ENCODE measurements around the gene KAT5. TPM values are rescaled to one million over a fixed set of nuclear protein-coding genes. Genes with fewer than 3 reads are reported as not detected.

KAT5 gene
- total RNA-seq, result 23.8 and 33.6 TPM in 2 replicates

GRCh38 chr11:65711785-65712632, at the start of gene KAT5:
Gene KAT5, plus strand, starts transcription at chr11:65712252. Its CDS starts 16 bp downstream, at chr11:65712268.

GRCh38 chr11:65662799-65663638, 49.0 kb upstream of the KAT5 start, which contains the start of gene RELA:
Gene RELA, minus strand, starts transcription at chr11:65662916. Its CDS starts 84 bp downstream, at chr11:65662832.

GRCh38 chr11:65720211-65720934, 8.3 kb downstream of the KAT5 start, which contains the start of gene RNASEH2C:
Gene RNASEH2C, minus strand, starts transcription at chr11:65720798. Its CDS starts 40 bp downstream, at chr11:65720758.

Other genes with a start within 250 kb of the KAT5 start
- 1,858 and 1,913 TPM in 2 replicates for gene MALAT1, start 213.2 kb upstream of the KAT5 start, total RNA-seq
- gene SCYL1, start 187.2 kb upstream of the KAT5 start, total RNA-seq, result 103 and 141 TPM in 2 replicates
- gene LTBP3, start 153.9 kb upstream of the KAT5 start, total RNA-seq, result 70.6 and 101 TPM in 2 replicates
- gene ZNRD2, start 141.8 kb upstream of the KAT5 start, total RNA-seq, result 20.9 and 53.0 TPM in 2 replicates
- 19.0 and 23.7 TPM in 2 replicates for gene FAM89B, start 139.7 kb upstream of the KAT5 start, total RNA-seq
- 38.6 and 80.3 TPM in 2 replicates for gene EHBP1L1, start 136.2 kb upstream of the KAT5 start, total RNA-seq
- gene KCNK7, start 116.5 kb upstream of the KAT5 start, total RNA-seq, result not detected in 2 replicates
- 38.1 and 39.9 TPM in 2 replicates for gene MAP3K11, start 98.0 kb upstream of the KAT5 start, total RNA-seq
- gene PCNX3, start 96.5 kb upstream of the KAT5 start, total RNA-seq, result 27.1 and 30.1 TPM in 2 replicates
- gene SIPA1, start 74.2 kb upstream of the KAT5 start, total RNA-seq, result 8.3 and 10.7 TPM in 2 replicates
- 50.2 and 56.4 TPM in 2 replicates for gene RELA, start 49.3 kb upstream of the KAT5 start, total RNA-seq
- gene RNASEH2C, start 8.5 kb downstream of the KAT5 start, total RNA-seq, result 55.7 and 59.4 TPM in 2 replicates
- 11.2 and 14.4 TPM in 2 replicates for gene AP5B1, start 68.7 kb downstream of the KAT5 start, total RNA-seq
- gene OVOL1, start 74.8 kb downstream of the KAT5 start, total RNA-seq, result not detected in 2 replicates
- gene SNX32, start 121.7 kb downstream of the KAT5 start, total RNA-seq, result 0.32 and 1.3 TPM in 2 replicates
- 1,265 and 1,321 TPM in 2 replicates for gene CFL1, start 145.9 kb downstream of the KAT5 start, total RNA-seq
- gene MUS81, start 148.2 kb downstream of the KAT5 start, total RNA-seq, result 32.7 and 38.1 TPM in 2 replicates
- 199 and 280 TPM in 2 replicates for gene EFEMP2, start 160.5 kb downstream of the KAT5 start, total RNA-seq
- gene CTSW, start 167.6 kb downstream of the KAT5 start, total RNA-seq, result not detected in 2 replicates
- gene FIBP, start 176.2 kb downstream of the KAT5 start, total RNA-seq, result 101 and 125 TPM in 2 replicates
- 75.8 and 91.2 TPM in 2 replicates for gene CCDC85B, start 178.4 kb downstream of the KAT5 start, total RNA-seq
- 33.4 and 37.7 TPM in 2 replicates for gene FOSL1, start 188.1 kb downstream of the KAT5 start, total RNA-seq
- gene C11orf68, start 206.8 kb downstream of the KAT5 start, total RNA-seq, result 12.3 and 14.6 TPM in 2 replicates
- 122 and 141 TPM in 2 replicates for gene DRAP1, start 207.2 kb downstream of the KAT5 start, total RNA-seq
- not detected in 2 replicates for gene TSGA10IP, start 233.2 kb downstream of the KAT5 start, total RNA-seq
- gene SART1, start 249.5 kb downstream of the KAT5 start, total RNA-seq, result 23.3 and 25.5 TPM in 2 replicates

Measured in cardiac atrium fibroblast (primary cell).